Right lobe of liver (tissue), 4 donors: ENCODE results near the gene WNT9B.

Source experiments
- POLR2A ChIP-seq: fragments of 450-650 bp; IDR thresholded peaks from one replicate; pipeline ENCODE4 v1.6.1; 2017; ENCODE audit warnings: antibody characterized with exemption, mild to moderate bottlenecking
- TF ChIP-seq, protein P1 (sequence below), 4 donors: fragments of 200-600 bp in 3 of 4; fragments of 450-650 bp in 1 of 4; IDR thresholded peaks; one replicate each; pipeline versions ENCODE4 v1.5.1 to v1.8.0; 2016 to 2022; ENCODE audit warnings: antibody characterized with exemption in 4 of 4, mild to moderate bottlenecking in 2 of 4
- donor health status: DM: no; HTN: no; CAD: no.
- donor health status: DM: no; HTN: no; CAD: no.
- donor health status: DM: no; HTN: yes; CAD: no.

DNA sequence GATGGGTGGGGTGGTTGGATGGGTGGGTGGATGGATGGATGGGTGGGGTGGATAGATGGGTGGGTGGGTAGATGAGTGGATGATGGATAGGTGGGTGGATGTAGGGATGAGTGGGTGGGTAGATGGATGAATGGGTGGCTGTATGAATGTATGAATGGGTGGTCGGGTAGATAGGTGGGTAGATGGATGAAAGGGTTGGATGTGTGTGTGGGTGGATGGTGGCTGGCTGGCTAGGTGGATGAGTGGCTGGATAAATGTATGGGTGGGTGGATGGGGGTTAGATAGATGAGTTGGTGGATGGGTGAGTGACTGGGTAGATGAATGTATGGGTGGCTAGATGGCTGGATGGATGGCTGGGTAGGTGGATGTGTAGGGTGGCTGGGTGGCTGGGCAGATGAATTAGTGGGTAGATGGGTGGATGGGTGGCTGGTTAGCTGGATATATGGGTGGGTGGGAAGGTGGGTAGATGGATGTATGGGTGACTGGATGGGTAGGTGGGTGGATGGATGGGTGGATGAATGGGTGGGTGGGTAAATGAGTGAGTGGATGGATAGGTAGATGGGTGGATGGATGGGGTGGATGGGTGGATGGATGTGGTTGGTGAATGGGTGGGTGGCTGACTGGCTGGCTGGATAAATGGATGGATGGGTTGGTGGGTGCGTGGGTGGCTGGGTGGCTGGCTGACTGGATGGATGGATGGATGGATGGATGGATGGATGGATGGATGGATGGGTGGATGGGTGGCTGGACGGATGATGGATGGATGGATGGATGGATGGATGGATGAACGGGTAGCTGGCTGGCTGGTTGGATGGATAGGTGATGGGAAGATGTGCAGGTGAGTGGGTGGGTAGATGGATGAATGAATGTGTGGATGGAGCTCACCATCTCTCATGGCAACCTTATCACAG lies 52.6 kb downstream of the WNT9B start:
- no peak for TF ChIP-seq POLR2A
- TF ChIP-seq, protein P1, sequence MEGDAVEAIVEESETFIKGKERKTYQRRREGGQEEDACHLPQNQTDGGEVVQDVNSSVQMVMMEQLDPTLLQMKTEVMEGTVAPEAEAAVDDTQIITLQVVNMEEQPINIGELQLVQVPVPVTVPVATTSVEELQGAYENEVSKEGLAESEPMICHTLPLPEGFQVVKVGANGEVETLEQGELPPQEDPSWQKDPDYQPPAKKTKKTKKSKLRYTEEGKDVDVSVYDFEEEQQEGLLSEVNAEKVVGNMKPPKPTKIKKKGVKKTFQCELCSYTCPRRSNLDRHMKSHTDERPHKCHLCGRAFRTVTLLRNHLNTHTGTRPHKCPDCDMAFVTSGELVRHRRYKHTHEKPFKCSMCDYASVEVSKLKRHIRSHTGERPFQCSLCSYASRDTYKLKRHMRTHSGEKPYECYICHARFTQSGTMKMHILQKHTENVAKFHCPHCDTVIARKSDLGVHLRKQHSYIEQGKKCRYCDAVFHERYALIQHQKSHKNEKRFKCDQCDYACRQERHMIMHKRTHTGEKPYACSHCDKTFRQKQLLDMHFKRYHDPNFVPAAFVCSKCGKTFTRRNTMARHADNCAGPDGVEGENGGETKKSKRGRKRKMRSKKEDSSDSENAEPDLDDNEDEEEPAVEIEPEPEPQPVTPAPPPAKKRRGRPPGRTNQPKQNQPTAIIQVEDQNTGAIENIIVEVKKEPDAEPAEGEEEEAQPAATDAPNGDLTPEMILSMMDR (IDR thresholded peaks at IDR 0.05): no peak
